ENCODE measurements around the gene ADCYAP1R1.

Gene ADCYAP1R1

DNA sequence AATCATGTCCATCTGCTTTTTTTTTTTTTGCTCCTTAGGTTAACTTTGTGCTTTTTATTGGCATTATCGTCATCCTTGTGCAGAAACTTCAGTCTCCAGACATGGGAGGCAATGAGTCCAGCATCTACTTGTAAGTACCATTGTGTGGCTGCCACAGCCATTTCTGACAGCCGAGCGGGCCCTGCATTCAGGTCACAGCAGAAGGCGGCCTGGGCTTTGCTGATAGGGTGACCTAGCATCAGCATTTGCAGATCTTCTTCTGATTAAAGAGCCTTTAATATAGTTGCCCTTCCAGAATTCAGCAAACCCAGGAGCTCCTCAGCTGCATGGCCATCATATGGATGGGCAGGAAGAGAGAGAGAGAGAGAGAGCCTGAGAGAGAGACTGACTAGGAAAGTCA lies 40.5 kb downstream of the ADCYAP1R1 start:
- no peak for DNase-seq

- DNase-seq: no peak
Measured at GRCh38 chr7:31093282-31093681, 41.2 kb downstream of the ADCYAP1R1 start.

GRCh38 chr7:31094271-31094670 lies 42.2 kb downstream of the ADCYAP1R1 start:
- DNase-seq: no peak

DNA sequence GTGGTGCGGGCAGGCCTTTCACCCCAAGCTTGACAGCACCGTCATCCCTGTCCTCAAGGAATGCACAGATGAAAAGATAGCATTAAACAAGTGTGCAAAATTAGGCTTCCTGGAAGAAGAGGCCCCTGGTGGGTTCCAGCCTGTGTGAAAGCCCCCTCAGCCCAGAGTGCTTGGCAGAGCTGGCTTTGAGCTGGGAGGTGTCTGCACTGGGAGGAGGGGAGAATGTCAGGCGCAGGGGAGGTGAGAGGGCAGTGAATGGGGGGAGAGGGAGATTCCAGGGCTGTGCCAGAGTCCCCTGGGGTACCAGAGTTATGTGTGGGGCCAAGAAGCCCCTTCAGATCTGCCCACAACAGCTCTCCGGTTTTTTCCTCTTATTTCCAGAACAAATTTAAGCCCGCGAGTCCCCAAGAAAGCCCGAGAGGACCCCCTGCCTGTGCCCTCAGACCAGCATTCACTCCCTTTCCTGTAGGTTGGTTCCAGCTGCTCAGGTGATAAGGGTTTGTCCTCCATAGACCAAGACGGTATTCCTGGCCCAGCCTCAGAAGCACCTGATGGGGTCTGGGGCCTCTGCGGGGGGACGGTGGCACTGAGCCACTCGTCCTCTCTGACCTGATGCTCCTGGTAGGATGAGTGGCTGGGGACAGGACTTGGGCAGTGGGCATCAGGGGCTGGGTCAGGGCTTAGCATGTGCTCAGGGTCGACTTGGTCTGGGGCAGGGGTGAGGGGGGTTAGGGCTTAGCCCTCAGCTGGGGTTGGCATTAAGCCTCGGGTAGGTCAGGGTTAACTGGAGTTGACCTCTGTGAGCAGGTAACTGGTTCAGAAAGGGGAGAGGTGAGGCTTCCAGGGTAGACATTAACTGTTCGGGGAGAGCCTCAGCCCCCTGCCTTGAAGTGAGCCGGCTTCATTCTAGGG lies 43.4 kb downstream of the ADCYAP1R1 start:
- no peak for DNase-seq

- no peak for DNase-seq
Measured at GRCh38 chr7:31096198-31096876, 44.2 kb downstream of the ADCYAP1R1 start.

DNA sequence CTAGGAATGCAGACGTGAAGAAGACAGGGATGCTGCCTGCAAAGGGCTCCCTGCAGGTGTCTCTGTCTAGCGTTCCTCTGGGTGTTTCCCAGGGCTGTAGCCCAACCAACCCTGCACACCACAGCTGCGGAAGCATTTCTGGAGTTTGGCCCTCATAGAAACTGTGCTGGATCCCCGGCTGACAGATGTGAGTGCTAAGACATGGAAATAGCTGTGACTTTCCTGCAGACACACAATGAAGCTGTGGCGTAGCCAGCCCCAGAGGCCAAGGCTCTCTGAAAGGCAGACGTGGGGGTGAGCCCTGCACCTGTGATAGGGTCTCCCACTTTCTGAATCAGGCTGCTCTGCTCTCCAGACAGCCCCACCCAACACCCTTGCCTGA lies 44.8 kb downstream of the ADCYAP1R1 start:
- no peak for DNase-seq

GRCh38 chr7:31098642-31099360 lies 46.7 kb downstream of the ADCYAP1R1 start:
- no peak for DNase-seq

DNA sequence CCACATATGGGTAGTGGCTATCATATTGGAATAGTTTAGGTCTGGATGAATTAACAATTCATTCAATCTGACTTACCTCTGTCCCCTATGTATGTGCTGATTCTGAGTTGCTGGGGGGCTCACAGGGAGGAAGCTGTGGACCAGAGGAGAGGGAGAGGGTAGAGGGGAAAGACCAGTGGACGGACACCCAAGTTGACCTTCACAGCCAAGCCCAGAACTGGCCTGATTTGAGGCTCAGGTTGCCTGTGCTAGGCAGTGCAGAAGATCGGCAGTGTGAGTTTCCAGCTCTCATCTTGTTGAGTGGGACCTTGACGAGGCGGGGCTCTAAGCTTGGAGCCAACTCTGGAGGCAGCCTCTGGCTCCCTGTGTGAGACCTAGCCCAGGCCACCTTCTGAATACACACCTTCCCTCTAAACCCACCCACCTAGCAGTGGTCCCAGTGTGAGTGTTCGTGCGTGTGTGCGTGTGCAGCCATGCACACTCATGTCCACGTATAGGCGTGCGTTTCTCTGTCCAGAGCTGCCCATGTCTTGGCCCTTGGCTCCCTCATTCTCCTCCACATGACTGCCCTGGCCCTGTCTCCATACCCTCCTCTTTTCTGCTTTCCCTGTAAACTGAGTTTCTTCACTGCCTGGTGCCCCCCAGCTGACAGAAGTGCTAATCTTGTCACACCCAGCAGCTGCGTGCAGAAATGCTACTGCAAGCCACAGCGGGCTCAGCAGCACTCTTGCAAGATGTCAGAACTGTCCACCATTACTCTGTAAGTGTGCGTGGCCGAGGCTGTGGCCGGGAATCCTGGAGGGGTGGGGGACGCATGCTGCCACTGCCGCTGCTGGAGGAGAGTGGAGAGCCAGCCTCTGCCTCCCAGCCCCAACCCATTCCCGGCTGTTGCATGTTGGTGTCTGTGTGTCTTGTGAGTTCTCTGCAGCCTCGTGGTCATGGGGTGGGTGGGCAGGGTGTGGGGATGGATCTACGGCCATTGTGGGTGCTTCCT lies 47.6 kb downstream of the ADCYAP1R1 start:
- no peak for DNase-seq

- no peak for DNase-seq
Measured at GRCh38 chr7:31100445-31100844, 48.3 kb downstream of the ADCYAP1R1 start.

GRCh38 chr7:31100871-31101270 lies 48.8 kb downstream of the ADCYAP1R1 start:
- no peak for DNase-seq

DNA sequence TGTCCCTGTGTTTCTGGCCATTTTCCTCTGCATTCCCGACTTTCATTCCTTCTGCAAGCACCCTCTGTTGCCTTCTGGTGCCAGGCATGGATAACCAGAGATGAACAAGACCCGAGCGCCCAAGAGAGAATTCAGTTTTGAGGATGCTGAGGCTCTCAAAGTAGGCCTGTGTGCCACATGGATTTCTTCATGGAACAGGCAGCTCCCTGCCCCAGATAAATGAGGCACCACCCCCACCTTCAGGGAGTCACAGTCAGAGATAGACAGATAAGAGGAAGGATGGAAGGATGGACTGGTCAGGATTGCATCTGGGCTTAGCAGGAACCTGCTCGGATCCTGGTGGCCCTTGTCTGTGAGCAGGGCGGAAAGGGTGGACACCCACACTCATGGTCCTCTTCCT lies 49.4 kb downstream of the ADCYAP1R1 start:
- no peak for DNase-seq

DNA sequence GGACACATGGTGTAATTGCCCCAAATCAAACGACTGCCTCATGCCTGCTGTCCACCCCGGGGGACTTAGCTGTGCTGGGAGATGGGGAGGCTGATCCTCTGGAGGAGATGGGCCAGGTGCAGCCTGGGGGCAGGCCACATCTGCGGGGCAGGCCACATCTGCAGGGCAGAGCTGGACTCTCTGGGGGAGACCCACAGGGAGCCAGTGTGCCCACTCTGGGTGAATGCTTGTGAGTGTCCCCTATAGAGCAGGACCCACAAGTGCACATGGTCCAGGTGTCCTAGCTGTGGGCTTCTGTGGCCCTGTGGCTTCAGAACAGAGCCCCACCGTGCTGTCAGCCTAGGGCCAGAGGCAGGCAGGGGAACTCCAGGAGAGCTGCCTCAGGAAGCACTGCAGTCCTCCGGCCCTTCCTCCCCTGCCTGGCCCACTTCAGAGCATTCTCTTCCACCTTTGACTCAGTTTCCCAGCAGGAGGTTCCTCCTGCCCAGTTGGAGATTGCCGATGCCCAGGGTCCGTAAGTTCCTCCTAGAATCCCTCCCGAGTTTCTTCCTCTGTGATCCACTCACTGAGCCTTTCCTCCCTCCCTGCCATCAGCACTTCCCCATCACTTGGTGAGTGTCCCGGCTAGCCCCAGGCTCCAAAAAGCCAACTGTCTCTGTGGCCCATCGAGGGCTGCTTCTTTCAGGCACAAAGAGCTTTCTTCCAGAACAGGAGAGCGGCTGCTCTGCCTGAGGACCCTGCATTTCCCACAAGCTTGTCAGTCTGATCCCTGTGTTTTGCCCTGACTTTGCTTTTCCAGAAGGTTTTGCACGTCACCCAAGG lies 50.3 kb downstream of the ADCYAP1R1 start:
- no peak for DNase-seq

DNA sequence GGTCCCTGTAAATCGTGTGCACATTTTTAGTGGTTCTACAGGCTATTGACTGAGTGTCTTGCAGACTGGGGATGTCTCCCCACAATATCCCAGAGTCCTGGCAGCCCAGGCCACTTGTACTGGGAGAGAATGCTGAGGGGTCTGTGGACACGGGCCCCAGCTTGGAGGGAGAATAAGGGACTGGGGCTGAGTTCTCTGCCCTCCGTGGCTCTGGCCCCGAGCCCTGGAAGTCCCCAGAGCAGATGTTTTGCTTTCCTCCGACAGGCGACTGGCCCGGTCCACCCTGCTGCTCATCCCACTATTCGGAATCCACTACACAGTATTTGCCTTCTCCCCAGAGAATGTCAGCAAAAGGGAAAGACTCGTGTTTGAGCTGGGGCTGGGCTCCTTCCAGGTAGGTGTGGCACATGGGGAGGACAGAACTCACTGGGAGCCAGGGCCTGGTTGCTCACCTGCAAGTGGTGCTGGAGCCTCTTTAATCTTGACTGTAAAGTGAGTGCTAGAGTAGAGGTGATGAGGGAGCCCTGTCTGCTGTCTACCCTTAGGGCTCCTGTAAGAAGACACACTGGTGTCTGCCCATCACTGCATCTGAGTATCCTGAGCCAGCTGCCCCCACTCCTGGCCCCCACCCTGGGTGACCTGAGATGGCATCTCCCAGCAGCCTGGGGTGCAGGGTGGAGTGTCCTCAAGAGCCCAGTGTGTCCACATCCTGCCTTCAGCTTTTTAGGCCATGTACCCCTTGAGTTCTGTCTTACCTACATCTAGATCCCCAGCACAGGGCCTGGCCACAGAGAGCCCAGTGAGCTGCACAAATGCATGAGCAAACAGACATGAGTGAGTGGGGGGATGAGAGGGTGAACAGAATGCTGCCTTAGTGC lies 51.1 kb downstream of the ADCYAP1R1 start:
- no peak for DNase-seq

- DNase-seq: no peak
Measured at GRCh38 chr7:31104361-31105255, 52.5 kb downstream of the ADCYAP1R1 start.

GRCh38 chr7:31105256-31105950 lies 53.3 kb downstream of the ADCYAP1R1 start:
- DNase-seq: no peak

- no peak for DNase-seq
Measured at GRCh38 chr7:31106303-31107105, 54.4 kb downstream of the ADCYAP1R1 start.
